Mesenchymal stem cell (in vitro differentiated cells and primary cell): ENCODE data around the gene OR2V1.

Experiments used
- DNase-seq: peaks from one replicate; pipeline ENCODE4 v3.0.0-alpha.2; 2013
- H2AFZ ChIP-seq: one replicate; pipeline ENCODE4 v1.6.1; 2013; ENCODE audit warnings: low read depth, mild to moderate bottlenecking, control low read depth, inconsistent platforms, low read length, moderate library complexity
- H2AK5ac ChIP-seq: 2 replicates; pipeline ENCODE4 v1.6.1; 2013; ENCODE audit warnings: low read length, moderate library complexity, mild to moderate bottlenecking, inconsistent platforms; ENCODE audit not compliant: severe bottlenecking
- H2BK120ac ChIP-seq: one replicate; pipeline ENCODE4 v1.6.1; 2013; ENCODE audit warnings: low read depth, mild to moderate bottlenecking, inconsistent platforms, low read length, moderate library complexity
- H2BK12ac ChIP-seq, 2 experiments: one replicate each; pipeline ENCODE4 v1.6.1; 2013; ENCODE audit warnings: inconsistent platforms in 2 of 2, low read length in 2 of 2, mild to moderate bottlenecking in 2 of 2, moderate library complexity in 2 of 2, control low read depth in 1 of 2
- H2BK15ac ChIP-seq: one replicate; pipeline ENCODE4 v1.6.1; 2013; ENCODE audit warnings: mild to moderate bottlenecking, low read depth, inconsistent platforms; ENCODE audit not compliant: poor library complexity, severe bottlenecking
- H2BK5ac ChIP-seq: 2 replicates; pipeline ENCODE4 v1.6.1; 2013; ENCODE audit warnings: low read depth, mild to moderate bottlenecking, low read length, control low read depth, inconsistent platforms; ENCODE audit not compliant: poor library complexity, severe bottlenecking
- H3K14ac ChIP-seq, 2 experiments: one replicate each; pipeline ENCODE4 v1.6.1; 2013; ENCODE audit warnings: inconsistent platforms in 2 of 2, low read length in 2 of 2, control low read depth in 1 of 2, mild to moderate bottlenecking in 1 of 2, moderate library complexity in 1 of 2
- H3K18ac ChIP-seq, 2 experiments: one replicate each; pipeline ENCODE4 v1.6.1; 2013; ENCODE audit warnings: inconsistent platforms in 2 of 2, low read length in 2 of 2, control low read depth in 1 of 2, low read depth in 1 of 2, mild to moderate bottlenecking in 1 of 2
- H3K23ac ChIP-seq, 2 experiments: one replicate each; pipeline ENCODE4 v1.6.1; 2013; ENCODE audit warnings: inconsistent platforms in 2 of 2, low read length in 2 of 2, mild to moderate bottlenecking in 2 of 2, moderate library complexity in 2 of 2, control low read depth in 1 of 2
- H3K27ac ChIP-seq: 2 replicates; pipeline ENCODE4 v1.5.1; 2013; ENCODE audit warnings: mild to moderate bottlenecking, moderate library complexity, low read length, control low read depth, inconsistent platforms; ENCODE audit not compliant: poor library complexity, severe bottlenecking
- H3K27me3 ChIP-seq, 2 experiments: 2 replicates each; pipeline versions ENCODE4 v1.6.1 to v1.7.0; 2013; ENCODE audit warnings: low read length in 2 of 2, mild to moderate bottlenecking in 2 of 2, moderate library complexity in 2 of 2, control low read depth in 1 of 2, inconsistent platforms in 1 of 2; ENCODE audit not compliant: control insufficient read depth in 1 of 2, insufficient read depth in 1 of 2
- H3K36me3 ChIP-seq, 2 experiments: 2 replicates each; pipeline versions ENCODE4 v1.6.1 to v1.7.0; 2013; ENCODE audit warnings: low read length in 2 of 2, control low read depth in 1 of 2, inconsistent platforms in 1 of 2, low read depth in 1 of 2, mild to moderate bottlenecking in 1 of 2; ENCODE audit not compliant: insufficient read depth in 2 of 2, control insufficient read depth in 1 of 2
- H3K4ac ChIP-seq, 2 experiments: one replicate each; pipeline ENCODE4 v1.6.1; 2013; ENCODE audit warnings: inconsistent platforms in 2 of 2, low read length in 2 of 2, mild to moderate bottlenecking in 2 of 2, moderate library complexity in 2 of 2, control low read depth in 1 of 2, low read depth in 1 of 2
- H3K4me1 ChIP-seq: 2 replicates; pipeline ENCODE4 v1.6.1; 2013; ENCODE audit warnings: low read depth, low read length, control low read depth; ENCODE audit not compliant: control insufficient read depth, insufficient read depth
- H3K4me2 ChIP-seq: 2 replicates; pipeline ENCODE4 v1.6.1; 2013; ENCODE audit warnings: low read length, mild to moderate bottlenecking, inconsistent platforms; ENCODE audit not compliant: poor library complexity, severe bottlenecking
- H3K4me3 ChIP-seq, 2 experiments: 2 replicates each; pipeline versions ENCODE4 v1.5.1 to v1.7.0; 2013; ENCODE audit warnings: low read length in 2 of 2, mild to moderate bottlenecking in 2 of 2, control low read depth in 1 of 2, low read depth in 1 of 2; ENCODE audit not compliant: insufficient read depth in 1 of 2
- H3K79me1 ChIP-seq: replicated peaks from 2 replicates; pipeline ENCODE4 v1.6.1; 2013; ENCODE audit warnings: mild to moderate bottlenecking, control low read depth, low read length, inconsistent platforms; ENCODE audit not compliant: poor library complexity, severe bottlenecking
- H3K9ac ChIP-seq: 2 replicates; pipeline ENCODE4 v1.7.0; 2013; ENCODE audit warnings: mild to moderate bottlenecking, low read length, moderate library complexity
- H3K9me3 ChIP-seq: 2 replicates; pipeline ENCODE4 v1.7.0; 2013; ENCODE audit warnings: mild to moderate bottlenecking, low read length; ENCODE audit not compliant: control insufficient read depth
- H4K8ac ChIP-seq: one replicate; pipeline ENCODE4 v1.6.1; 2013; ENCODE audit warnings: inconsistent platforms, mild to moderate bottlenecking, low read length, moderate library complexity
- H4K91ac ChIP-seq: one replicate; pipeline ENCODE4 v1.6.1; 2013; ENCODE audit warnings: mild to moderate bottlenecking, low read length, inconsistent platforms
- WGBS: methylation state at CpG from one replicate; pipeline ENCODE4 v1.1.7; 2013; ENCODE audit warnings: mixed read lengths; 5-methylcytosine and 5-hydroxymethylcytosine counted together

Gene OR2V1

GRCh38 chr5:181138258-181138657, 7.3 kb upstream of the OR2V1 start:
- Histone ChIP-seq H3K36me3 (no peaks in the 10 kb centered on the region), H3K4ac (no peak overlapping the region), H3K9ac (no peak overlapping the region), H3K4me3 (no peak overlapping the region), H4K91ac (no peak overlapping the region), H3K9me3 (no peaks in the 10 kb centered on the region), H3K18ac (no peak overlapping the region), H3K23ac (no peak overlapping the region), H3K79me1 (no peaks in the 10 kb centered on the region), H2BK5ac (no peak overlapping the region), H3K4me2 (no peak overlapping the region), H2BK15ac (no peak overlapping the region), H2BK12ac (no peak overlapping the region), H3K14ac (no peak overlapping the region), H3K27ac (no peak overlapping the region), H2AFZ (no peak overlapping the region), H3K27me3 (peaks cover 15 to 23% of the 10 kb centered on the region in 2 experiments), H2BK120ac (no peak overlapping the region), H3K4me1 (peaks cover 9% of the 10 kb centered on the region), H2AK5ac (no peak overlapping the region), H4K8ac (no peak overlapping the region)
- no peak for DNase-seq
- WGBS: 67% methylated on average over 4 of the region's 5 CpGs

GRCh38 chr5:181136361-181136955, 5.5 kb upstream of the OR2V1 start:
- Histone ChIP-seq H3K27me3 (peaks cover 5 to 10% of the 10 kb centered on the region in 2 experiments), H3K4me3 (no peak overlapping the region), H3K9ac (no peak overlapping the region), H3K4ac (no peak overlapping the region), H2AK5ac (no peak overlapping the region), H2BK15ac (no peak overlapping the region), H2BK120ac (no peak overlapping the region), H3K79me1 (no peaks in the 10 kb centered on the region), H3K36me3 (no peaks in the 10 kb centered on the region), H3K27ac (no peak overlapping the region), H2AFZ (no peak overlapping the region), H3K9me3 (no peaks in the 10 kb centered on the region), H2BK12ac (no peak overlapping the region), H4K8ac (no peak overlapping the region), H3K18ac (no peak overlapping the region), H3K23ac (no peak overlapping the region), H4K91ac (no peak overlapping the region), H3K4me1 (peaks cover 13% of the 10 kb centered on the region), H3K4me2 (no peak overlapping the region), H3K14ac (no peak overlapping the region), H2BK5ac (no peak overlapping the region)
- WGBS: 57% methylated on average over 2 of the region's 4 CpGs
- DNase-seq: no peak

- no peak for DNase-seq
- H3K4ac ChIP-seq: no peak overlapping the region
- no peak overlapping the region for H2BK15ac ChIP-seq
- H3K9me3 ChIP-seq: no peaks in the 10 kb centered on the region
- peaks cover 11% of the 10 kb centered on the region for H3K4me1 ChIP-seq
- H2BK5ac ChIP-seq: no peak overlapping the region
- H4K8ac ChIP-seq: no peak overlapping the region
- peaks cover 13% of the 10 kb centered on the region in 2 experiments for H3K27me3 ChIP-seq
- no peak overlapping the region for H4K91ac ChIP-seq
- no peak overlapping the region for H3K27ac ChIP-seq
- no peak overlapping the region for H3K23ac ChIP-seq
- H3K4me3 ChIP-seq: peak overlapping the region in 1 of 2 experiments; percentile 16
- no peaks in the 10 kb centered on the region for H3K79me1 ChIP-seq
- H2AK5ac ChIP-seq: no peak overlapping the region
- no peak overlapping the region for H3K14ac ChIP-seq
- H3K36me3 ChIP-seq: no peaks in the 10 kb centered on the region
- no peak overlapping the region for H2BK120ac ChIP-seq
- no peak overlapping the region for H2AFZ ChIP-seq
- H3K4me2 ChIP-seq: no peak overlapping the region
- H3K9ac ChIP-seq: peak overlapping the region; percentile 51
- no peak overlapping the region for H2BK12ac ChIP-seq
- 87% methylated on average over 5 of the region's 6 CpGs for WGBS
- no peak overlapping the region for H3K18ac ChIP-seq
Measured at GRCh38 chr5:181134259-181134658, 3.3 kb upstream of the OR2V1 start.

DNA sequence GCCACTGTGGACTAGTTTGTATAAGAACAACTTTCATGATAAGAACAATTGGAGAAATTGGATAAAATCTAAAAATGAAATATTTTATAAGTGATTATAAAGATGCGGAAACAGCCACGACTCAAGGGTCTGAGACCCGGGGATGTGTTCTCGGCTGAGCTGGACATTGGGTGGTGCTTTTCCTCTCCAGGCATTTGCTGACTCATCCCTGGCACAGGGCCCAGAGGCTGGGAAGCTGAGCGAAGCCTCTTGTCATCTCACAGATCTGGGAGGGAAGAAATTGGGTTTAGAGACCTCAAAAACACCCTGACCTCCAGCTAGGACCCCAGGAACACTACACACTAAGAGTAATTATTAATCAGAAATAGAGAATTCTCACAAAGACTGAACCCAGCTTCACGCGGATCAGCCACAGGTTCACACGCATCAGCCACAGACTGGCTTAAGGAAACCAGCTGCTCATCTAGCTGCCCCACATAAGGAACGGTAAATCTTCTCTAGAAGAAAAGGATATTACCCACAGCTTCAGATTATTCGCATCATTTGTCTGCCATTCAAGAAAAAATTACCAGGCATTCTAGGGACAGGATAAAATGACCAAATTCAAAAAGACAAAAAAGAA, 2.8 kb upstream of the OR2V1 start:
- Histone ChIP-seq H3K9ac (peak overlapping the region; percentile 51), H3K27me3 (peaks cover 18 to 19% of the 10 kb centered on the region in 2 experiments), H3K27ac (peak overlapping the region; percentile 42), H3K79me1 (no peaks in the 10 kb centered on the region), H2BK120ac (no peak overlapping the region), H3K4me2 (peak overlapping the region; percentile 30), H3K4ac (no peak overlapping the region), H3K4me1 (peaks cover 11% of the 10 kb centered on the region), H3K23ac (no peak overlapping the region), H3K9me3 (no peaks in the 10 kb centered on the region), H3K36me3 (no peaks in the 10 kb centered on the region), H2AK5ac (no peak overlapping the region), H4K91ac (no peak overlapping the region), H3K4me3 (peak overlapping the region in 1 of 2 experiments; percentile 16), H4K8ac (no peak overlapping the region), H3K18ac (no peak overlapping the region), H2AFZ (no peak overlapping the region), H2BK12ac (no peak overlapping the region), H2BK5ac (no peak overlapping the region), H3K14ac (no peak overlapping the region), H2BK15ac (no peak overlapping the region)
- DNase-seq: peak; percentile 43
- 70% methylated on average over 10 of the region's 10 CpGs for WGBS
